ENCODE data around the gene SLC35E4. TPM values are rescaled to one million over a fixed set of nuclear protein-coding genes. Genes with fewer than 3 reads are reported as not detected.
A peak's percentile ranks its signal among the peaks of the same experiment; 100 is the strongest.
"Not testable (repeated sequence)": the region's sequence is repeated elsewhere in the genome, so short reads cannot be mapped to it uniquely, and the experiment has no call there.

Gene SLC35E4
- total RNA-seq, 1 donor from 2014 or later = 2.6 TPM

DNA sequence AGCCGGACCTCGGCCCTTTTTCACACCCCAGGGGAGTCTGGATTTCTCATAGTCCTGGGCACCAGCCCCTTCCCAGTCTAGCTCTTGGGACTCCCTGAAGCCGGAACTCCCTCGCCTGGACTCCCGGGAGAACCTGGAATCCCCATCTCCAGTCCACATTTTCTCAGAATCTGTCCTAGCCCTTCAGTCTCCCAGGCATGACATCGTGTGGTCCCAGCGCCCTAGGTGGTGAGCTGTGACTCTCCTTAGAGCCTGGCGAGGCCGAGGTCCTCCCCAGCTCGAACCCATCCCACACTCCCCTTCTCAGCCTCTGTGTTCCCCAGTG, 32.8 kb downstream of the SLC35E4 start:
- Mint-ChIP-seq H3K4me3 (ENCODE audit: low read depth) (peak overlapping the region; percentile 85), H3K36me3 (ENCODE audit: insufficient read depth) (peaks cover 2% of the 10 kb centered on the region), H3K4me1 (ENCODE audit: low read depth) (peaks cover 12% of the 10 kb centered on the region), H3K27ac (peak overlapping the region; percentile 45), H3K9me3 (ENCODE audit: low read depth) (no peaks in the 10 kb centered on the region), H3K27me3 (peaks cover 27% of the 10 kb centered on the region)
- TF ChIP-seq, protein P1, sequence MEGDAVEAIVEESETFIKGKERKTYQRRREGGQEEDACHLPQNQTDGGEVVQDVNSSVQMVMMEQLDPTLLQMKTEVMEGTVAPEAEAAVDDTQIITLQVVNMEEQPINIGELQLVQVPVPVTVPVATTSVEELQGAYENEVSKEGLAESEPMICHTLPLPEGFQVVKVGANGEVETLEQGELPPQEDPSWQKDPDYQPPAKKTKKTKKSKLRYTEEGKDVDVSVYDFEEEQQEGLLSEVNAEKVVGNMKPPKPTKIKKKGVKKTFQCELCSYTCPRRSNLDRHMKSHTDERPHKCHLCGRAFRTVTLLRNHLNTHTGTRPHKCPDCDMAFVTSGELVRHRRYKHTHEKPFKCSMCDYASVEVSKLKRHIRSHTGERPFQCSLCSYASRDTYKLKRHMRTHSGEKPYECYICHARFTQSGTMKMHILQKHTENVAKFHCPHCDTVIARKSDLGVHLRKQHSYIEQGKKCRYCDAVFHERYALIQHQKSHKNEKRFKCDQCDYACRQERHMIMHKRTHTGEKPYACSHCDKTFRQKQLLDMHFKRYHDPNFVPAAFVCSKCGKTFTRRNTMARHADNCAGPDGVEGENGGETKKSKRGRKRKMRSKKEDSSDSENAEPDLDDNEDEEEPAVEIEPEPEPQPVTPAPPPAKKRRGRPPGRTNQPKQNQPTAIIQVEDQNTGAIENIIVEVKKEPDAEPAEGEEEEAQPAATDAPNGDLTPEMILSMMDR (IDR thresholded peaks at IDR 0.05; ENCODE audit: unreplicated experiment) = no peak
- no peak for DNase-seq (ENCODE audit: low spot score, unreplicated experiment)

DNA sequence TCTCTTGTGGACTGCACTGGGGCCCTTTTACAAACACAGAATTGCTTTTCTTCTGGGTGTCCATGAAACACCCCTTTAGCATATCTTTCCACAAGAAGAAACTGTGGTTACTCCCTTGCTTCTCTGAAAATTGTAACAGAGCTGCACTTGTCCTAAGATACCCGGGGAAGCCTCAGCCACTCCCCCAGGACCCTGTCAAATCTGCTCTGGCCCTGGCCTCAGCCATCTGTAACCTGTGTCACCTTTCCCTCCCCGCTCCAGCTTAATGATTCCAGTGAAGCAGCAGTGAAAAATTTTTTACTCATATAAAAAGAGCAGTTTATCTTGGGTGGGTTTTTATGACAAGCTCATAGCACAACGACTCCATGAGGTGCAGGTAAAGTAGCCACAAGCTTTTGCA, 35.5 kb downstream of the SLC35E4 start:
- H3K4me1 Mint-ChIP-seq (ENCODE audit: low read depth) = peaks cover 12% of the 10 kb centered on the region
- TF ChIP-seq, protein P1 (IDR thresholded peaks at IDR 0.05; ENCODE audit: unreplicated experiment) = no peak
- DNase-seq (ENCODE audit: low spot score, unreplicated experiment) = no peak
- H3K4me3 Mint-ChIP-seq (ENCODE audit: low read depth) = no peak overlapping the region
- peaks cover 39% of the 10 kb centered on the region for H3K27me3 Mint-ChIP-seq
- H3K27ac Mint-ChIP-seq = no peak overlapping the region
- H3K36me3 Mint-ChIP-seq (ENCODE audit: insufficient read depth) = no peaks in the 10 kb centered on the region
- H3K9me3 Mint-ChIP-seq (ENCODE audit: low read depth) = no peaks in the 10 kb centered on the region

DNA sequence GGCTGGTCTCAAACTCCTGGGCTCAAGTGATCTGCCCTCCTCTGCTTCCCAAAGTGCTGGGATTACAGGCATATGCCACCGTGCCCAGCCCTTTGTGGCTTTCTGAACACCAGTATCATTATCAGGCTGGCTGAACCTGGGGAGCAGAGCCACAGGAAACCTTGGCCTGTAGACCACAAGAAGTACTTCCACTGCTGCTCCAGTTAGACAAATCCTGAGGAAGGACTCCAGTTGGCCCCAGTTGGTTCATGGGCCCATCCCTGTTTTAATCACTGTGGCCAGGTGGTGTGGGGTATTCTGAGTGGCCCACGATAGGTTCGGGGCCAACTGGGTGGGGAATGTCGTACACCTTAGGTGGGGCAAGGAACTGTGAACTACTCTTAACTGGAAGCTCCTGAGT, 37.6 kb downstream of the SLC35E4 start:
- TF ChIP-seq, protein P1 (IDR thresholded peaks at IDR 0.05; ENCODE audit: unreplicated experiment) = no peak
- Mint-ChIP-seq H3K27ac (no peak overlapping the region), H3K27me3 (peaks cover 40% of the 10 kb centered on the region), H3K4me1 (ENCODE audit: low read depth) (peaks cover 19% of the 10 kb centered on the region), H3K9me3 (ENCODE audit: low read depth) (no peaks in the 10 kb centered on the region), H3K4me3 (ENCODE audit: low read depth) (no peak overlapping the region), H3K36me3 (ENCODE audit: insufficient read depth) (no peaks in the 10 kb centered on the region)
- no peak for DNase-seq (ENCODE audit: low spot score, unreplicated experiment)

DNA sequence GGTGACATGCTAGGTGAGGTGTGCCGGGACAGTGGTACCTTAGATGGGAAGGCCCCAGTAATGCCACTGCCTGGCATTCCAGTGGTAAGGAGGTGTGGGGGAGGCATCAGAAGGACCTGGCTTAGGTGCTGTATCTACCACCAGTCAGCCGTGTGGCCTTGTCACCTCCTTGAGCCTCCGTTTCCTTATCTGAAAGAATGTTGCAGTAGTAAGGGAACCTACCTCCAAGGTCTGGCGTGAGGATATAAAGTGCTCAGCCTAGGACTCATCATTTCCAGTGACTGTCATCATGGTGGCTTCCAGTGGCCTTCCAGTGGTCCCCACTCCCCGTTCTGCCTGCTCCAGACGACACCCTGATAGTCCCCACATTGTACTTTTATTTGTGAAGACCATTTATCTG, 38.9 kb downstream of the SLC35E4 start:
- H3K36me3 Mint-ChIP-seq (ENCODE audit: insufficient read depth) = no peaks in the 10 kb centered on the region
- H3K9me3 Mint-ChIP-seq (ENCODE audit: low read depth) = no peaks in the 10 kb centered on the region
- H3K27ac Mint-ChIP-seq = no peak overlapping the region
- H3K4me3 Mint-ChIP-seq (ENCODE audit: low read depth) = no peak overlapping the region
- no peak for DNase-seq (ENCODE audit: low spot score, unreplicated experiment)
- H3K4me1 Mint-ChIP-seq (ENCODE audit: low read depth) = peaks cover 25% of the 10 kb centered on the region
- TF ChIP-seq, protein P1 (IDR thresholded peaks at IDR 0.05; ENCODE audit: unreplicated experiment) = no peak
- H3K27me3 Mint-ChIP-seq = peaks cover 33% of the 10 kb centered on the region

DNA sequence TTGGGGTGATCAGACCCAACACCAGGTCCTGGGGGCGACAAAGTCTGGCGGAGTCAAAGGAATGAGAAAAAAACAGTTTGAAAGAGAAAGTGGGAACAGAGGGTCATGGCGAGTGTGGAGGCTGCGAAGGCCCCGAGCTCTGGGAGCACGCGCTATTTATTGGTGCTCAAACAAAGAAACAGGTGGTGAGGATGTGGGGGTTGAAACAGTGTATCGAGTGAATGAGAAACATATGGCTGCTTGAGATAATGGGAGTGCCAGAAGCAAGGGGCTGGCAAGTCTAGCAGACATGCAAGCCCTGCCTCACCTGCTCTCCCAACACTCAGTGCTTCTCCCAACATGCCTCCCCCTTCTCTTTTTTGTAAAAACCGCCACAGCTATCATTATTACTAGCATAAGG, 39.9 kb downstream of the SLC35E4 start:
- no peak for DNase-seq (ENCODE audit: low spot score, unreplicated experiment)
- H3K36me3 Mint-ChIP-seq (ENCODE audit: insufficient read depth) = no peaks in the 10 kb centered on the region
- TF ChIP-seq, protein P1 (IDR thresholded peaks at IDR 0.05; ENCODE audit: unreplicated experiment) = no peak
- peak overlapping the region; percentile 76 for H3K27ac Mint-ChIP-seq
- H3K4me3 Mint-ChIP-seq (ENCODE audit: low read depth) = no peak overlapping the region
- H3K27me3 Mint-ChIP-seq = peaks cover 30% of the 10 kb centered on the region
- H3K9me3 Mint-ChIP-seq (ENCODE audit: low read depth) = no peaks in the 10 kb centered on the region
- peaks cover 28% of the 10 kb centered on the region for H3K4me1 Mint-ChIP-seq (ENCODE audit: low read depth)

DNA sequence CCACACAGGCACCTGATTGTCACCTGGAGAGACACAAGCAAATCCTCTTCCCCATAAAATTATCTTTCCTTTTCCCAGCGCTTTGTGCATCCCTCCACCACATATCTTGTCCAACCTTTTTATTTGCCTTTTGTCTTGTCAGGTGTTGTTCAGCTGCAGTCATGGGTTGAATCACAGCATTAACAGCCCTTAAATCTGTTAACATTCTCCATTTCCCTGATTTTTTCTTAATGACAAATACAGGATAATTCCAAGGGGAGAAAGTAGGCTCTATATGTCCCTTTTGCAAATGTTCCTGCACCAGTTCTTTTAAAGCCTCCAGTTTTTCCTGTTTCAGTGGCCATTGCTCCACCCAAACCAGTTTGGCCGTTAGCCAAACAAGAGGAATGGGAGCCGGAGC, 41.0 kb downstream of the SLC35E4 start:
- H3K4me3 Mint-ChIP-seq (ENCODE audit: low read depth); H3K27ac Mint-ChIP-seq; H3K36me3 Mint-ChIP-seq (ENCODE audit: insufficient read depth); H3K9me3 Mint-ChIP-seq (ENCODE audit: low read depth); DNase-seq (ENCODE audit: low spot score, unreplicated experiment): not testable (repeated sequence)
- Mint-ChIP-seq H3K27me3 (peaks cover 22% of the 10 kb centered on the region), H3K4me1 (ENCODE audit: low read depth) (peaks cover 28% of the 10 kb centered on the region)

DNA sequence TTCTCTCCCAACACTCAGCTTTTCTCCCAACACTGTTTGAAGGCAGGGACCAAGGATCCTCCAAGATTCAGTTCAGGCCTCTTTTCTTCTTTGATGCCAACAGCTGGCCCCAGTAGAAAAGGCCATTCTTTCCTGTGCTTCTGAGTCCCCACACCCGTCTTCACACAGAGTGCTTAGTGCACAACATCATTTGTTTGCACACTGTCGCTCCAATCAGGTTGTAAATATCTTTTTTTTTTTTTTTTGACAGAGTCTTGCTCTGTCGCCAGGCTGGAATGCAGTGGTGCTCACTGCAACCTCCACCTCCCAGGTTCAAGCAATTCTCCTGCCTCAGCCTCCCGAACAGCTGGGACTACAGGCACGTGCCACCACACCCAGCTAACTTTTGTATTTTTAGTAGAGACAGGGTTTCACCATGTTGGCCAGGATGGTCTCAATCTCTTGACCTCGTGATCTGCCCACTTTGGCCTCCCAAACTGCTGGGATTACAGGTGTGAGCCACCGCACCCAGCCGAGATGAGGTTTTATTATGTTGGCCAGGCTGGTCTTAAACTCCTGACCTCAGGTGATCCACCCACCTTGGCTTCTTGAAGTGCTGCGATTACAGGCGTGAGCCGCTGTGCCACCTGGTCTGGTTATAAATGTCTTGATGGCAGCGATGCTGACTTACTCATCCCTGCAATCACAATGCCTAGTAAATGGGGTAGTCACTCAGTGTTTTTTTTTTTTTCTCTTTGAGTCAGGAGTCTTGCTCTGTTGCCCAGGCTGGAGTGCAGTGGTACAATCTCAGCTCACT, 44.5 kb downstream of the SLC35E4 start:
- H3K4me1 Mint-ChIP-seq (ENCODE audit: low read depth) = peaks cover 28% of the 10 kb centered on the region
- not testable (repeated sequence) for H3K9me3 Mint-ChIP-seq (ENCODE audit: low read depth); H3K36me3 Mint-ChIP-seq (ENCODE audit: insufficient read depth); H3K4me3 Mint-ChIP-seq (ENCODE audit: low read depth); DNase-seq (ENCODE audit: low spot score, unreplicated experiment)
- peak overlapping the region; percentile 51 for H3K27ac Mint-ChIP-seq
- peaks cover 14% of the 10 kb centered on the region for H3K27me3 Mint-ChIP-seq

All from progenitor cell of endocrine pancreas (in vitro differentiated cells).